B cell (primary cell): ENCODE measurements around the gene HNRNPF. TPM values are rescaled to one million over a fixed set of nuclear protein-coding genes. Genes with fewer than 3 reads are reported as not detected.

ENCODE experiments used
- ATAC-seq: fragments of 200-7000 bp; cut with Tn5 transposase; one replicate; pipeline ENCODE4 v1.10.0; 2021; ENCODE audit warnings: low read depth, mild to moderate bottlenecking, moderate number of reproducible peaks, moderate library complexity
- CTCF ChIA-PET: fragments of 350-600 bp; sonication (Branson Sonifier 250); formaldehyde crosslinking; loops from one replicate; lab custom pipeline; 2021; ENCODE audit warnings: antibody characterized with exemption, inconsistent platforms; lab: Charles Lee
- POLR2A ChIA-PET: fragments of 350-600 bp; sonication (Branson Sonifier 250); formaldehyde crosslinking; loops from one replicate; lab custom pipeline; 2021; ENCODE audit warnings: antibody characterized with exemption; lab: Charles Lee
- DNase-seq: peaks from one replicate; pipeline ENCODE4 v3.0.0; 2013
- H2AFZ ChIP-seq: 2 replicates; pipeline ENCODE4 v1.6.1; 2012; ENCODE audit warnings: mild to moderate bottlenecking, low read depth, low read length; ENCODE audit not compliant: insufficient read depth, poor library complexity, severe bottlenecking
- H3K27ac ChIP-seq, 2 donors: 1 replicate in 1 of 2; 2 replicates in 1 of 2; pipeline ENCODE4 v1.5.1; 2012 to 2013; ENCODE audit warnings: low read length in 2 of 2, mild to moderate bottlenecking in 2 of 2, moderate library complexity in 1 of 2
- H3K27me3 ChIP-seq, 4 experiments: fragments of 200-600 bp in 1 of 4; sonication (generic) in 1 of 4; replicated peaks in 1 of 4; 1 replicate in 2 of 4; 2 replicates in 2 of 4; pipeline versions ENCODE4 v1.6.1 to v1.7.0; 2013 to 2016; ENCODE audit warnings: low read length in 3 of 4, mild to moderate bottlenecking in 2 of 4, mixed read lengths in 1 of 4, moderate library complexity in 1 of 4; ENCODE audit not compliant: insufficient read depth in 4 of 4, control insufficient read depth in 3 of 4; ENCODE audit errors: control extremely low read depth in 1 of 4
- H3K36me3 ChIP-seq, 2 experiments: replicated peaks in 1 of 2; 1 replicate in 1 of 2; 2 replicates in 1 of 2; pipeline versions ENCODE4 v1.6.1 to v1.7.1; 2013; ENCODE audit warnings: low read length in 1 of 2; ENCODE audit not compliant: insufficient read depth in 2 of 2, control insufficient read depth in 1 of 2; ENCODE audit errors: control extremely low read depth in 1 of 2, extremely low read depth in 1 of 2
- H3K4me1 ChIP-seq, 2 donors: fragments of 200-600 bp in 1 of 2; sonication (generic) in 1 of 2; 1 replicate in 1 of 2; 2 replicates in 1 of 2; pipeline versions ENCODE4 v1.5.1 to v1.6.1; 2013 to 2017; ENCODE audit warnings: low read length in 2 of 2; ENCODE audit not compliant: control insufficient read depth in 2 of 2, insufficient read depth in 2 of 2
- H3K4me2 ChIP-seq: replicated peaks from 2 replicates; pipeline ENCODE3; 2012; ENCODE audit warnings: mild to moderate bottlenecking, low read depth, low read length; ENCODE audit not compliant: poor library complexity, severe bottlenecking
- H3K4me3 ChIP-seq, 5 experiments: fragments of 200-600 bp in 1 of 5; sonication (generic) in 1 of 5; 1 replicate in 3 of 5; 2 replicates in 2 of 5; pipeline versions ENCODE4 v1.5.1 to v1.7.0; 2011 to 2016; ENCODE audit warnings: low read length in 4 of 5, mild to moderate bottlenecking in 4 of 5, low read depth in 2 of 5, control low read depth in 1 of 5, moderate library complexity in 1 of 5; ENCODE audit not compliant: insufficient read depth in 1 of 5; ENCODE audit errors: control extremely low read depth in 1 of 5, extremely low read depth in 1 of 5
- H3K79me2 ChIP-seq: fragments of 200-600 bp; sonication (generic); one replicate; pipeline ENCODE4 v1.6.0; 2016; ENCODE audit warnings: low read length; ENCODE audit not compliant: control insufficient read depth, insufficient read depth
- H3K9ac ChIP-seq: fragments of 200-600 bp; sonication (generic); 2 replicates; pipeline ENCODE4 v1.6.1; 2017; ENCODE audit warnings: mild to moderate bottlenecking, low read length, moderate library complexity
- H3K9me3 ChIP-seq, 3 donors: one replicate each; pipeline versions ENCODE4 v1.6.1 to v1.7.1; 2013; ENCODE audit warnings: low read length in 2 of 3; ENCODE audit not compliant: control insufficient read depth in 2 of 3, insufficient read depth in 1 of 3; ENCODE audit errors: control extremely low read depth in 1 of 3
- H4K20me1 ChIP-seq: 2 replicates; pipeline ENCODE4 v1.6.0; 2012; ENCODE audit warnings: mild to moderate bottlenecking, low read length; ENCODE audit not compliant: insufficient read depth, control insufficient read depth, poor library complexity, severe bottlenecking
- H3K27ac Mint-ChIP-seq: one replicate; pipeline ENCODE4 v1.8.0; 2021; ENCODE audit warnings: mixed read lengths
- H3K27me3 Mint-ChIP-seq: one replicate; pipeline ENCODE4 v1.8.0; 2021; ENCODE audit warnings: mixed read lengths
- H3K4me1 Mint-ChIP-seq: one replicate; pipeline ENCODE4 v1.8.0; 2021; ENCODE audit warnings: mixed read lengths
- H3K4me3 Mint-ChIP-seq: one replicate; pipeline ENCODE4 v1.8.0; 2021; ENCODE audit warnings: mixed read lengths
- H3K9me3 Mint-ChIP-seq: one replicate; pipeline ENCODE4 v1.8.0; 2022; ENCODE audit warnings: mixed read lengths; ENCODE audit not compliant: insufficient read depth
- CTCF ChIP-seq: fragments of 200-600 bp; IDR thresholded peaks from one replicate; pipeline ENCODE4 v1.8.0; 2022; ENCODE audit warnings: antibody characterized with exemption, mild to moderate bottlenecking
- EZH2 ChIP-seq: IDR thresholded peaks from 2 replicates; pipeline ENCODE4 v1.6.1; 2012; ENCODE audit warnings: borderline replicate concordance, low read depth, mild to moderate bottlenecking, moderate library complexity, low read length; ENCODE audit not compliant: insufficient read depth, poor library complexity, severe bottlenecking
- WGBS: methylation state at CpG from one replicate; pipeline ENCODE4 v1.1.5; 2013; ENCODE audit warnings: missing lambda C conversion rate; ENCODE audit not compliant: insufficient coverage; 5-methylcytosine and 5-hydroxymethylcytosine counted together
- intact Hi-C: fragments of 100-400 bp; cut with micrococcal nuclease; formaldehyde crosslinking; loops from one replicate; pipeline ENCODE4 v1.10.0; 2022
- polyA plus RNA-seq: library from polyadenylated mRNA; depleted of rRNA; stranded (reverse); fragments of >200 nt; gene quantifications from 2 replicates; pipeline ENCODE4 v1.2.3, GENCODE V29; 2012
- total RNA-seq, 2 donors: library from RNA; stranded (reverse); fragments of 120-200 nt in 1 of 2; gene quantifications; 1 replicate in 1 of 2; 2 replicates in 1 of 2; pipeline versions ENCODE4 v1.2.3 to v1.2.4, GENCODE V29; 2013 to 2022

Gene HNRNPF
- total and polyA plus RNA-seq, 2 donors (not counting 1 experiment from before 2014, with no cell fraction given): 76.7 to 161 TPM

GRCh38 chr10:43407576-43408330 is 1.2 kb downstream of the HNRNPF start:
- peak overlapping the region; percentile 98 for H3K4me3 Mint-ChIP-seq
- no peaks in the 10 kb centered on the region for H3K9me3 Mint-ChIP-seq
- no peaks in the 10 kb centered on the region for H3K27me3 Mint-ChIP-seq
- TF ChIP-seq CTCF: peak; percentile 70
- no peak for TF ChIP-seq EZH2
- Histone ChIP-seq H2AFZ (peak overlapping the region; percentile 32), H3K9ac (peak overlapping the region; percentile 99), H3K27me3 (no peaks in the 10 kb centered on the region), H3K4me1 (peaks cover 38 to 55% of the 10 kb centered on the region in 2 donors), H3K4me3 (peak overlapping the region; percentile 43 to 92 (median 83)), H3K9me3 (no peaks in the 10 kb centered on the region), H3K27ac (peak overlapping the region; percentile 100), H3K79me2 (peaks cover 65% of the 10 kb centered on the region), H3K36me3 (peaks cover 0 to 6% of the 10 kb centered on the region in 2 experiments), H4K20me1 (peaks cover 53% of the 10 kb centered on the region), H3K4me2 (peak overlapping the region; percentile 100)
- peaks cover 37% of the 10 kb centered on the region for H3K4me1 Mint-ChIP-seq
- ChIA-PET CTCF (interaction anchor here (0.8 to 1.8 kb wide), 10 partner anchors 10 to 60 kb away, joined by 3 to 10 read pairs (median 4); partner anchors contain the start of gene ZNF487), POLR2A (interaction anchor here (1.1 to 1.8 kb wide), 7 partner anchors 11 to 45 kb away, joined by 3 to 21 read pairs (median 11); partner anchors contain the start of gene ZNF487)
- DNase-seq: peak; percentile 92
- peak; percentile 44 for ATAC-seq
- intact Hi-C loops: loop anchor here (1.0 to 5.0 kb wide), 6 partner anchors 10 to 855 kb away; partner anchors contain the start of genes BMS1, CSGALNACT2, ZNF32 and ZNF33B
- H3K27ac Mint-ChIP-seq: peak overlapping the region; percentile 98
- under 1% methylated on average over 55 of the region's 56 CpGs for WGBS
